Astrocyte (in vitro differentiated cells and primary cell): ENCODE data around the gene LIN37.

Experiments used
- EZH2 ChIP-seq: IDR thresholded peaks from 2 replicates; pipeline ENCODE4 v1.6.1; 2012; ENCODE audit warnings: mild to moderate bottlenecking, low read length, inconsistent platforms; ENCODE audit not compliant: insufficient read depth
- TF ChIP-seq, protein P1 (sequence below): IDR thresholded peaks from 2 replicates; pipeline ENCODE4 v1.5.1; 2011; ENCODE audit warnings: low read depth, mild to moderate bottlenecking, inconsistent platforms, low read length, moderate library complexity; ENCODE audit not compliant: insufficient read depth

DNA sequence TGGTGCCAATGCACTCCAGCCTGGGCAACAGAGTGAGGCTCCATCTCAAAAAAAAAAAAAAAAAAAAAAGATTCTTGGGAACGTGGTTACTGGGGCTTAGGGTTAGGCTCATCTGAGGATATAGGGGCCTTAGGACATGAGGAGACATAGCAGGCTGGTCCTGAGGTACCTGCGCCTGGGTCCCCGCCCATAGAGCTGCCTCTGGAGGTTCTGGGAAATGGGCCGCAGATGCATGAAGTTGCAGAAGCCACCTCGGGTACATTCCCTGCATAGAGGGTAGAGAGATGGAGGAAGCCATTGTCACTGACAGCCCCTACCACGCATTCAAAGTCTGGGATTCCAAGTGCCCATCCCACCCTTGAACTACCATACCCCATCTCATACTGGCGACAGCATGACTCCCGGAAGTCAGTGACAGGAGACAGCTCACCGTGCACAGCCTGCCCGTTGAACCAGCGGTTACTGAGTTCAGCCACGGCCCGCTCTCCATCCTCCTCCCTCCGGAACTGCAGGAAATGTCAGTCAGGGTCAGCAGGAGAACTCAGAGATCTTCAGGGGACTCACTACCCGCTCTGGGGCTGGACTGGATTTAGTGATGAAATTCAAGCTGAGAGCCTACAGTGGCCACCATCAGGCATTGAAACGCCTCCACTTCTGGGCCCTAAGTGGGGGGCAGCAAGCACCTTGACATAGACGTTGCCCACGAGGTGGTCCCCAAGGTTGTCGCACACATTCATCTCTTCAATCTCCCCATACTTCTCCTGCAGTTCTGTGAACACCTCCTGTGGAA, 4.5 kb upstream of the LIN37 start:
- TF ChIP-seq EZH2, result no peak
- TF ChIP-seq, protein P1, sequence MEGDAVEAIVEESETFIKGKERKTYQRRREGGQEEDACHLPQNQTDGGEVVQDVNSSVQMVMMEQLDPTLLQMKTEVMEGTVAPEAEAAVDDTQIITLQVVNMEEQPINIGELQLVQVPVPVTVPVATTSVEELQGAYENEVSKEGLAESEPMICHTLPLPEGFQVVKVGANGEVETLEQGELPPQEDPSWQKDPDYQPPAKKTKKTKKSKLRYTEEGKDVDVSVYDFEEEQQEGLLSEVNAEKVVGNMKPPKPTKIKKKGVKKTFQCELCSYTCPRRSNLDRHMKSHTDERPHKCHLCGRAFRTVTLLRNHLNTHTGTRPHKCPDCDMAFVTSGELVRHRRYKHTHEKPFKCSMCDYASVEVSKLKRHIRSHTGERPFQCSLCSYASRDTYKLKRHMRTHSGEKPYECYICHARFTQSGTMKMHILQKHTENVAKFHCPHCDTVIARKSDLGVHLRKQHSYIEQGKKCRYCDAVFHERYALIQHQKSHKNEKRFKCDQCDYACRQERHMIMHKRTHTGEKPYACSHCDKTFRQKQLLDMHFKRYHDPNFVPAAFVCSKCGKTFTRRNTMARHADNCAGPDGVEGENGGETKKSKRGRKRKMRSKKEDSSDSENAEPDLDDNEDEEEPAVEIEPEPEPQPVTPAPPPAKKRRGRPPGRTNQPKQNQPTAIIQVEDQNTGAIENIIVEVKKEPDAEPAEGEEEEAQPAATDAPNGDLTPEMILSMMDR, result no peak
